Stomach (tissue), 4 donors: ENCODE measurements around the gene SGCB.

ENCODE experiments used
- CTCF ChIP-seq, 7 experiments: fragments of 450-650 bp in 4 of 7; fragments of 200-600 bp in 3 of 7; sonication (generic) in 3 of 7; IDR thresholded peaks; one replicate each; pipeline ENCODE4 v1.5.1; 2016 to 2019; ENCODE audit warnings: antibody characterized with exemption in 7 of 7, control low read depth in 2 of 7, mild to moderate bottlenecking in 1 of 7
- EP300 ChIP-seq: sonication (generic); formaldehyde crosslinking; IDR thresholded peaks from one replicate; pipeline ENCODE4 v1.6.1; 2017; ENCODE audit warnings: antibody characterized with exemption
- POLR2A ChIP-seq, 4 donors: fragments of 450-650 bp; IDR thresholded peaks; one replicate each; pipeline ENCODE4 v1.6.1; 2016; ENCODE audit warnings: antibody characterized with exemption in 4 of 4, control low read depth in 2 of 4, mild to moderate bottlenecking in 1 of 4, moderate library complexity in 1 of 4

- no peak for TF ChIP-seq POLR2A (IDR thresholded peaks at IDR 0.05)
- no peak for TF ChIP-seq CTCF (IDR thresholded peaks at IDR 0.05)
- no peak for TF ChIP-seq EP300
These were observed 33.7 kb downstream of the SGCB start for GRCh38 chr4:52004414-52004813.
